ENCODE results near the gene MAEL. TPM values are rescaled to one million over a fixed set of nuclear protein-coding genes. Genes with fewer than 3 reads are reported as not detected.

MAEL gene
- total and polyA plus RNA-seq, 2 donors (not counting 1 experiment from before 2014, with no cell fraction given), result 0.04 TPM; not detected in 1

- 0% methylated on average over 7 of the region's 17 CpGs for WGBS (ENCODE audit: insufficient coverage)
- Histone ChIP-seq H2AFZ (ENCODE audit: insufficient read depth, low read depth, low read length, poor library complexity, severe bottlenecking) (peak overlapping the region; percentile 67), H3K27me3 (replicated peaks in 1 of 4; ENCODE audit: control extremely low read depth in 1 of 4, control insufficient read depth in 3 of 4, insufficient read depth in 4 of 4, low read length in 3 of 4) (peaks cover 0 to 44% (median 34%) of the 10 kb centered on the region in 4 experiments), H3K9ac (ENCODE audit: low read length) (peak overlapping the region; percentile 66), H3K9me3 (ENCODE audit: control extremely low read depth in 1 of 3, control insufficient read depth in 2 of 3, insufficient read depth in 1 of 3, low read length in 2 of 3) (no peaks in the 10 kb centered on the region), H3K36me3 (replicated peaks in 1 of 2; ENCODE audit: control extremely low read depth in 1 of 2, control insufficient read depth in 1 of 2, extremely low read depth in 1 of 2, insufficient read depth in 2 of 2, low read length in 1 of 2) (no peaks in the 10 kb centered on the region), H4K20me1 (ENCODE audit: control insufficient read depth, insufficient read depth, low read length, poor library complexity, severe bottlenecking) (no peaks in the 10 kb centered on the region), H3K79me2 (ENCODE audit: control insufficient read depth, insufficient read depth, low read length) (no peaks in the 10 kb centered on the region), H3K4me2 (replicated peaks; ENCODE audit: low read depth, low read length, poor library complexity, severe bottlenecking) (peak overlapping the region; percentile 94), H3K4me3 (ENCODE audit: control extremely low read depth in 1 of 5, extremely low read depth in 1 of 5, insufficient read depth in 1 of 5, low read depth in 2 of 5, low read length in 4 of 5) (peak overlapping the region in 4 of 5 experiments; percentile 41 to 64 (median 54)), H3K4me1 (ENCODE audit: control insufficient read depth in 2 of 2, insufficient read depth in 2 of 2, low read length in 2 of 2) (peaks cover 18 to 20% of the 10 kb centered on the region in 2 donors), H3K27ac (ENCODE audit: low read length in 2 of 2) (no peak overlapping the region)
- H3K4me3 Mint-ChIP-seq, result peak overlapping the region; percentile 90
- intact Hi-C loops (cut with micrococcal nuclease), result loop anchor here (2.0 to 5.0 kb wide), 2 partner anchors 64 to 83 kb away; no protein-coding TSS in a partner anchor
- TF ChIP-seq EZH2 (IDR thresholded peaks at IDR 0.05; ENCODE audit: borderline replicate concordance, insufficient read depth, low read depth, low read length, poor library complexity, severe bottlenecking), result no peak
- no peak for TF ChIP-seq CTCF (IDR thresholded peaks at IDR 0.05)
- H3K27me3 Mint-ChIP-seq, result peaks cover 40% of the 10 kb centered on the region
- ChIA-PET CTCF (interaction anchor here (3.3 kb wide), 1 partner anchor 84 kb away, joined by 15 read pairs; no protein-coding TSS in a partner anchor), POLR2A (no interaction called here)
- H3K9me3 Mint-ChIP-seq (ENCODE audit: insufficient read depth), result no peaks in the 10 kb centered on the region
- H3K27ac Mint-ChIP-seq, result peak overlapping the region; percentile 16
- peaks cover 20% of the 10 kb centered on the region for H3K4me1 Mint-ChIP-seq
- ATAC-seq (ENCODE audit: low read depth) (no peak), DNase-seq (peak; percentile 56)
Measured at GRCh38 chr1:166974647-166975345, 14.3 kb upstream of the MAEL start.

All from B cell (primary cell).